Ectodermal cell (in vitro differentiated cells): ENCODE measurements around the gene SCUBE1.

ENCODE experiments used
- H3K27ac ChIP-seq: 2 replicates; pipeline ENCODE4 v1.7.0; 2013; ENCODE audit warnings: mild to moderate bottlenecking, low read depth, low read length; ENCODE audit not compliant: insufficient read depth, poor library complexity, severe bottlenecking
- H3K27me3 ChIP-seq: 2 replicates; pipeline ENCODE4 v1.7.0; 2013; ENCODE audit warnings: mild to moderate bottlenecking, low read length; ENCODE audit not compliant: insufficient read depth, control insufficient read depth, poor library complexity, severe bottlenecking
- H3K36me3 ChIP-seq: one replicate; pipeline ENCODE4 v1.7.0; 2013; ENCODE audit warnings: low read length; ENCODE audit not compliant: control insufficient read depth, insufficient read depth
- H3K4me1 ChIP-seq: one replicate; pipeline ENCODE4 v1.7.0; 2013; ENCODE audit warnings: low read length; ENCODE audit not compliant: control insufficient read depth, insufficient read depth
- H3K4me3 ChIP-seq: 2 replicates; pipeline ENCODE4 v1.7.0; 2013; ENCODE audit warnings: low read depth, low read length, control low read depth; ENCODE audit not compliant: insufficient read depth
- H3K9me3 ChIP-seq: 2 replicates; pipeline ENCODE4 v1.7.0; 2013; ENCODE audit warnings: mild to moderate bottlenecking, low read length, moderate library complexity; ENCODE audit not compliant: control insufficient read depth
- WGBS, 2 experiments: methylation state at CpG; one replicate each; pipeline ENCODE4 v1.1.7; 2013; ENCODE audit warnings: missing lambda C conversion rate in 2 of 2; 5-methylcytosine and 5-hydroxymethylcytosine counted together

SCUBE1 gene

DNA sequence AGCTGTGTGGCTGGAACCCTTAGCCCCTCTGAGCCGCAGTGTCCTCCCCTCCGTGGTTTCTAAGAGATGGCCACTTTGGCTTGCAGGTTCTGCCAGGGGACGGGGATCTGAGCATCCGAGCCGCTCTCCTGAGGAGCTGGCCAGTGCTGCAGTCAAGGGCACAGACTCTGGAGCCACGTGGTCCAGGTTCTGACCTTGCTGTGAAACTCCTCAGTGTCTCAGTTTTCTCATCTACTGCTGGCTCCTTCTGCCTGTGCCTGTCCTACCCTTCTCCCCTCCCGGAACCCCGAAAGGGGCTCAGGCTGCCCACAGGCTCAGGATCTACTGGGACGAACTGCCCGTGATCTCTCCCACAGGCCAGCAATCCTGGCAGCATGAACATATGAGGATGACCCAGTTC is 90.9 kb downstream of the SCUBE1 start:
- Histone ChIP-seq H3K9me3 (no peaks in the 10 kb centered on the region), H3K27me3 (no peaks in the 10 kb centered on the region), H3K4me3 (no peak overlapping the region), H3K36me3 (no peaks in the 10 kb centered on the region), H3K27ac (no peak overlapping the region), H3K4me1 (peaks cover 5% of the 10 kb centered on the region)
- WGBS, 2 experiments = 91% methylated on average over 10 of the region's 10 CpGs

- no peaks in the 10 kb centered on the region for H3K27me3 ChIP-seq
- no peaks in the 10 kb centered on the region for H3K36me3 ChIP-seq
- no peak overlapping the region for H3K27ac ChIP-seq
- peaks cover 5% of the 10 kb centered on the region for H3K4me1 ChIP-seq
- WGBS, 2 experiments = 93 to 94% methylated on average over 16 of the region's 16 CpGs
- H3K4me3 ChIP-seq = no peak overlapping the region
- no peaks in the 10 kb centered on the region for H3K9me3 ChIP-seq
Measured at GRCh38 chr22:43249789-43250471, 93.2 kb downstream of the SCUBE1 start.

DNA sequence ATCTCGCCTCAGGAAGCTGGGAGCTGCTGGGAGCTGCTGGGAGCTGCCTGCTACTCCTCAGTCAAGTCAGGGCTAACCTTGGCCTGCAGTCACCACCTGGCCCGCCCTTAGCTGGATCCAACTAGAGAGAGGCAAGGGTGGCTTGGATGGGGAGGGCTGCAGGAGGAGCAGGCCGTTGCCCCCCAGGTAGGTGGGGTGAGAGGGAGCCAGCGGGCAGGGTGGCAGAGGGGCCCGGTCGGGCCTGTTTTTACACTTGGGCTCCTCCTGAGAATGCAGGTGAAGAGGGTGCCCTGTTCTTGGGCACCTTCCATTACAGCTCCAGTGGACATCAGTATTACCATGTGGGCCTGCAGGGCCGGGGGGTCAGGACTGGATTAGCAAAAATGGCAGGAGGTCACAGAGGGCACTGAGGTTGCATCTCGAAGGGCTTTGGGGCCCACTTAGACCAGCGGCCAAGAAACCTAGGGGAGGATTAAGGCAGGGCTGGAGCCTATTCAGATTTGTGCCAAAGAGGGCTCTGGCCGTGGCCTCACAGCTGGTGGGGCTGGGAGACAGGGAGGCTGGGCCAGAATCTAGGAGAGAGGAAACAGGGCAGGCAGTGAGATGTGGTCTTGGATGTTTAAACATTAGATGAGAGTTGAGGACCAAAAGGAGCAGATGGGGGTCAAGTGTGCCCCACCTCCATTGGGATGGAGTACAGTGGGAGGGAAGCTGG is 95.5 kb downstream of the SCUBE1 start:
- no peaks in the 10 kb centered on the region for H3K27me3 ChIP-seq

DNA sequence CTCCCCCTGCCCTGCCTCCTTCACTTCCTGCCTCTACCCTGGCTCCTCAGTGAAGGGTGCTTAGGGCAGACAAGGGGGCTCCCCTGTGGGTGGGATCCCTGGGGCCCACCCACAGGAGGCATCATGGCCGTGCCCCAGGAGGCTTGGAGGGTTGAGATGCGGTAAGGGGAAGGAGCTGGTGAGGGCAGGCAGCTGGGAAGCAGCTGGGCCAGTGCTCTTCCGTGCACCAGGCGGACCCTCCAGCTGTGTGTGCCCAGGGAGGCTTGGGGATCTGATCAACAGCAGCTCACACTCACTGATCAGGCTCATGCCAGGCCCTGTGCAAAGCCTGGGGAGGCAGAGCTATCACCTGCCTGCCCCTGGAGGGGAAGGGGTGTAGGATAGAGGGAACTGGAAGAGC is 97.0 kb downstream of the SCUBE1 start:
- Histone ChIP-seq H3K9me3 (no peaks in the 10 kb centered on the region), H3K27ac (no peak overlapping the region), H3K36me3 (no peaks in the 10 kb centered on the region), H3K27me3 (no peaks in the 10 kb centered on the region), H3K4me3 (no peak overlapping the region), H3K4me1 (peaks cover 12% of the 10 kb centered on the region)
- WGBS, 2 experiments = 93 to 94% methylated on average over 4 of the region's 4 CpGs

More for the DNA sequence above, 95.5 kb downstream of the SCUBE1 start:
- no peaks in the 10 kb centered on the region for H3K36me3 ChIP-seq
- no peak overlapping the region for H3K27ac ChIP-seq
- 92 to 93% methylated on average over 10 of the region's 10 CpGs for WGBS, 2 experiments
- no peaks in the 10 kb centered on the region for H3K9me3 ChIP-seq
- H3K4me1 ChIP-seq = peaks cover 12% of the 10 kb centered on the region
- no peak overlapping the region for H3K4me3 ChIP-seq

DNA sequence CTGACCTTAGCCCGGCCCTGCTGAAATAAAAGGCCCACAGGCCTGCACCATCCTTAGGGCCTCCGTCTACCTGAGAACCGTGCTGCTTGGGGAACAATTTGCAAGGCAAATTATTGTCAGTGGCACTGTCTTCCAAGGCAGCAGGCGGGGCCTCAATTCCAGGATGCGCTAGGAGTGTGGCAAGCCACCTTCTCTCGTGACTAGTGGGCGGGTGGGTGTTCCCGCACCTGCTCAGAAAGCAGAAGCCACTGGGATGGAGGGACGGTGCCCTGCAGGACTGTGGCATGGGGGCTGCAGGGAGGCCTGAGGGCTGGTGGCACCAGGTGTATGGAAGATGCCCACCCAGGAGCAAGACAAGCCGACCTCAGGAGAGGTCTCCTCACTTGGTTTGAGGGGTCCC is 97.5 kb downstream of the SCUBE1 start:
- no peaks in the 10 kb centered on the region for H3K36me3 ChIP-seq
- H3K27me3 ChIP-seq = no peaks in the 10 kb centered on the region
- no peak overlapping the region for H3K27ac ChIP-seq
- no peaks in the 10 kb centered on the region for H3K9me3 ChIP-seq
- 89% methylated on average over 10 of the region's 10 CpGs for WGBS, 2 experiments
- H3K4me3 ChIP-seq = no peak overlapping the region
- H3K4me1 ChIP-seq = peaks cover 12% of the 10 kb centered on the region

- H3K36me3 ChIP-seq = no peaks in the 10 kb centered on the region
- H3K4me1 ChIP-seq = peaks cover 12% of the 10 kb centered on the region
- no peaks in the 10 kb centered on the region for H3K9me3 ChIP-seq
- no peak overlapping the region for H3K4me3 ChIP-seq
- no peak overlapping the region for H3K27ac ChIP-seq
- WGBS, 2 experiments = 87 to 89% methylated on average over 24 of the region's 24 CpGs
- H3K27me3 ChIP-seq = no peaks in the 10 kb centered on the region
Measured at GRCh38 chr22:43244803-43245527, 98.2 kb downstream of the SCUBE1 start.

DNA sequence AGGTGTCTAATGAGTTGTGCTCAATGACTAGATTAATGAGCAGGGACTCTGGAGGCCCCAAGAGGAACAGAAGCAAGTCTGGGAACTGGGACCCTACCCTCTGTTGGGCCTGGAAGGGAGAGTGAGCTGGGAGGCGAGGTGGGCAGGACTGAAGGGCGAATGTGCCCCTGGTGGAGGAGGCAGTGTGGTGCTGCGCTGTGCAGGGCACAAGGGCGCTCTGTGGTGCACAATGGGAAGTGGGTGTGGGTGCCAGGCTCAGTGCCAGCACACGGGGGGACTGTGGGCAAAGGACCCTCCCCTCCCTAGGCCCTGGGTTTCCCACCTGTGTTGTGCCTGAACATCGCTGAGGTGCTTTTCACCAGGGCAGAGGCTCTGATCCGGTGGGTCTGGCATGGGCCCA is 98.8 kb downstream of the SCUBE1 start:
- no peaks in the 10 kb centered on the region for H3K27me3 ChIP-seq
- H3K4me3 ChIP-seq = no peak overlapping the region
- H3K27ac ChIP-seq = no peak overlapping the region
- H3K4me1 ChIP-seq = peaks cover 12% of the 10 kb centered on the region
- H3K9me3 ChIP-seq = no peaks in the 10 kb centered on the region
- WGBS, 2 experiments = 93% methylated on average over 7 of the region's 7 CpGs
- H3K36me3 ChIP-seq = no peaks in the 10 kb centered on the region

- no peaks in the 10 kb centered on the region for H3K9me3 ChIP-seq
- H3K4me1 ChIP-seq = peaks cover 12% of the 10 kb centered on the region
- no peak overlapping the region for H3K4me3 ChIP-seq
- H3K27me3 ChIP-seq = no peaks in the 10 kb centered on the region
- H3K27ac ChIP-seq = no peak overlapping the region
- no peaks in the 10 kb centered on the region for H3K36me3 ChIP-seq
- 93 to 95% methylated on average over 12 of the region's 12 CpGs for WGBS, 2 experiments
Measured at GRCh38 chr22:43243324-43243723, 99.8 kb downstream of the SCUBE1 start.

GRCh38 chr22:43242627-43243026 is 100.5 kb downstream of the SCUBE1 start:
- peaks cover 6% of the 10 kb centered on the region for H3K4me1 ChIP-seq
- H3K27me3 ChIP-seq = no peaks in the 10 kb centered on the region
- WGBS, 2 experiments = 87 to 95% methylated on average over 6 of the region's 6 CpGs
- no peak overlapping the region for H3K27ac ChIP-seq
- H3K36me3 ChIP-seq = no peaks in the 10 kb centered on the region
- no peaks in the 10 kb centered on the region for H3K9me3 ChIP-seq
- no peak overlapping the region for H3K4me3 ChIP-seq

DNA sequence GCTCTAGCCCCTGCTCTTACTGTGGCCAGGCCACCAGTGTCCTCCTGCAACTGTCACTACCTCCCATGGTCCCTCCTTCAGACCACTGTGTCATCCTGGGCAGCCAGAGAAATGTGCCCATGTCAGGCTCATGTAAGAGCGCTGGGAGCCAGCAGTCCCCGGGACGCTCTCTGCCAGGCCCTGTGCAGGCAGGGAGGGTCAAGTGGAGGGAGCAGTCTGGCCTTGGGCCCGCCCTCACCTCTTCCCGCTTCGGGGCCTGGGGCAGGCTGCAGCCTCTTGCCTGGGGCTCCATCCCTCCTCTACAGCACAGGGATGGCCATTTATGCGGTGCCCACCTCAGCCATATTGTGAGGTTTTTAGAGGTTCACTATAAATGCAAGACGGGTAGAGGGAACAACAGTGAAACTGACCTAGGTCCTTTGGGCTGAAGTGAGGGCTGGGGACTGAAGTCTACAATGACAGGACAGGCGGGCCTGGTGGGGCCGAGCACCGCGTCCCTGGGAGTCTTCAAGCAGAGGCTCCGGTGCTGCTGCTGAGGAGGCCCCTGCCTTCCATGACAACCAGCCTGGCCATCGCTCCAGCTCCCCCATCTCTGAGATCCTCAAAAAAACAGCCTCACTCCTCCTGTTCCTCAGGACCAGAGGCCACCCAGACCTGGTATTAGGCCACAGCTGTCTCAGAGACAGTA is 101.3 kb downstream of the SCUBE1 start:
- H3K27me3 ChIP-seq = no peaks in the 10 kb centered on the region
- H3K27ac ChIP-seq = no peak overlapping the region
- WGBS, 2 experiments = 92 to 96% methylated on average over 14 of the region's 14 CpGs
- no peaks in the 10 kb centered on the region for H3K9me3 ChIP-seq
- peaks cover 6% of the 10 kb centered on the region for H3K4me1 ChIP-seq
- no peak overlapping the region for H3K4me3 ChIP-seq
- H3K36me3 ChIP-seq = no peaks in the 10 kb centered on the region
